HL-60 (cell line): Measurements from ENCODE around the gene AOPEP.

ENCODE experiments used
- DNase-seq, 2 experiments: peaks; one replicate each; pipeline ENCODE4 v3.0.0-alpha.2; 2010 to 2020; ENCODE audit warnings: low read depth in 1 of 2, low spot score in 1 of 2
- H3K27ac ChIP-seq: fragments of 250-450 bp; sonication (Bioruptor Pico); replicated peaks from 2 replicates; pipeline ENCODE4 v1.5.1; 2020; ENCODE audit warnings: mild to moderate bottlenecking, moderate library complexity
- H3K27me3 ChIP-seq: fragments of 250-450 bp; sonication (Bioruptor Pico); 2 replicates; pipeline ENCODE4 v1.5.1; 2021; ENCODE audit warnings: mild to moderate bottlenecking, moderate library complexity; ENCODE audit not compliant: insufficient read depth, poor library complexity, severe bottlenecking
- H3K4me3 ChIP-seq: replicated peaks from 2 replicates; pipeline ENCODE4 v1.5.1; 2011; ENCODE audit warnings: mild to moderate bottlenecking, control low read depth, low read length; ENCODE audit not compliant: insufficient read depth
- CTCF ChIP-seq: IDR thresholded peaks from one replicate; pipeline ENCODE4 v1.5.1; 2011; ENCODE audit warnings: low read length, control low read depth, inconsistent platforms; ENCODE audit not compliant: insufficient read depth
- GABPA ChIP-seq: IDR thresholded peaks from 2 replicates; pipeline ENCODE4 v1.6.1; 2012; ENCODE audit warnings: low read depth
- POLR2AphosphoS5 ChIP-seq: IDR thresholded peaks from 2 replicates; pipeline ENCODE4 v1.6.1; 2012; ENCODE audit warnings: low read depth
- REST ChIP-seq: IDR thresholded peaks from 2 replicates; pipeline ENCODE4 v1.6.1; 2012; ENCODE audit warnings: low read depth; ENCODE audit not compliant: insufficient replicate concordance
- SPI1 ChIP-seq: IDR thresholded peaks from 2 replicates; pipeline ENCODE4 v1.6.1; 2012; ENCODE audit warnings: low read depth, mild to moderate bottlenecking, borderline replicate concordance

The AOPEP gene

GRCh38 chr9:94921656-94922055 lies 195.2 kb downstream of the AOPEP start:
- H3K27me3 ChIP-seq = no peaks in the 10 kb centered on the region
- H3K27ac ChIP-seq = no peak overlapping the region
- TF ChIP-seq POLR2AphosphoS5 (no peak), CTCF (no peak), REST (no peak), SPI1 (no peak), GABPA (no peak)
- no peak overlapping the region for H3K4me3 ChIP-seq
- no peak for DNase-seq

DNA sequence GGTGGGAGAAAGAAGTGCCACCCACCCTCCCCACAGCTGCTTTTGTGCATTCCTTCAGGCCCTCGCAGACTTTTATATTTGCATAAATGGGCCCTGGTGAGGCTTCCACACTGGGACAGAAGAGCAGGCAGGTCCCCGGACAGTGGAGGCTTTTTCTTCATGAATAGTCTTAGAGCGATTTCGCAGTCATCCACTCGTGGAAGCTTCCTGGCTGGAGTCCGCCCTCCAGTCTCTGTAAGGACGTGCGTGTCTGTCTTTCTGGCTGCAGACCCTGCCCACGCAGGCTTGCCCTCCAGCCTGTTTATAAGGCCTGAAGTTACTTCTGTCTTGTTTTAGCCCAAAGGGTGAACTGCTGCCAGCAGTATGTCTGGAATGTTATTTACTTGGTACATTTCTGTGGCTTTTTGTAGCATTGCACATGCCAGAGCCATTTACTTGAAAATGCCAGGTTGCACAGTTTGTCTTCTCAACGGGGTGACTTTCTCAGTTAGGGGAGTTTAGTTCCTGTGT lies 195.7 kb downstream of the AOPEP start:
- Histone ChIP-seq H3K27ac (peak overlapping the region; percentile 47), H3K4me3 (no peak overlapping the region), H3K27me3 (no peaks in the 10 kb centered on the region)
- TF ChIP-seq REST = no peak
- TF ChIP-seq CTCF = no peak
- no peak for TF ChIP-seq POLR2AphosphoS5
- peak in 1 of 2 experiments; percentile 6 for DNase-seq

- peak in 1 of 2 experiments; percentile 23 for DNase-seq
- Histone ChIP-seq H3K4me3 (no peak overlapping the region), H3K27ac (peak overlapping the region; percentile 47), H3K27me3 (no peaks in the 10 kb centered on the region)
- TF ChIP-seq GABPA = no peak
- TF ChIP-seq CTCF = no peak
- no peak for TF ChIP-seq REST
- TF ChIP-seq SPI1 = no peak
- TF ChIP-seq POLR2AphosphoS5 = no peak
Observed at GRCh38 chr9:94922691-94923107, 196.2 kb downstream of the AOPEP start.
